HG03095 (cell line): ENCODE measurements around the gene UNK.
"Not testable (repeated sequence)": the region's sequence is repeated elsewhere in the genome, so short reads cannot be mapped to it uniquely, and the experiment has no call there.

ENCODE experiments used
- ATAC-seq: cut with Tn5 transposase; IDR thresholded peaks from one replicate; pipeline ENCODE4 v1.9.1; 2021; ENCODE audit warnings: moderate library complexity; ENCODE audit not compliant: unreplicated experiment

UNK gene

DNA sequence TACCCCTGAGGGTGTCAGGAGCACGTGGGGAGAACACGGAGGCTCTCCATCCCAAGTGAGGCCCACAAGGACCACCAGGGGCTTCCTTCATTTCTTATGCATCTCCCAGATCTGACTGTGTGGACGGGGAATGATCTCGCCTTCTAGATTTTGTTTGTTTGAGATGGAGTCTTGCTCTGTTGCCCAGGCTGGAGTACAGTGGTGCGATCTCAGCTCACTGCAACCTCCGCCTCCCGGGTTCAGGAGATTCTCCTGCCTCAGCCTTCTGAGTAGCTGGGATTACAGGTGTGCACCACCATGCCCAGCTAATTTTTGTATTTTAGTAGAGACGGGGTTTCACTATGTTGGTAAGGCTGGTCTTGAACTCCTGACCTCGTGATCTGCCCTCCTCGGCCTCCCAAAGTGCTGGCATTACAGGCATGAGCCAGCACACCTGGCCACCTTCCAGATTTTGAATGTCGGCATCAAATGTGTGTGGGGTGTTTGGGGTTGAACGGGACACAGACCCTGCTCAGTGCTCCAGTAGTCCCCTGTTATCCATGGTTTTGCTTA lies 84.2 kb downstream of the UNK start:
- not testable (repeated sequence) for ATAC-seq

DNA sequence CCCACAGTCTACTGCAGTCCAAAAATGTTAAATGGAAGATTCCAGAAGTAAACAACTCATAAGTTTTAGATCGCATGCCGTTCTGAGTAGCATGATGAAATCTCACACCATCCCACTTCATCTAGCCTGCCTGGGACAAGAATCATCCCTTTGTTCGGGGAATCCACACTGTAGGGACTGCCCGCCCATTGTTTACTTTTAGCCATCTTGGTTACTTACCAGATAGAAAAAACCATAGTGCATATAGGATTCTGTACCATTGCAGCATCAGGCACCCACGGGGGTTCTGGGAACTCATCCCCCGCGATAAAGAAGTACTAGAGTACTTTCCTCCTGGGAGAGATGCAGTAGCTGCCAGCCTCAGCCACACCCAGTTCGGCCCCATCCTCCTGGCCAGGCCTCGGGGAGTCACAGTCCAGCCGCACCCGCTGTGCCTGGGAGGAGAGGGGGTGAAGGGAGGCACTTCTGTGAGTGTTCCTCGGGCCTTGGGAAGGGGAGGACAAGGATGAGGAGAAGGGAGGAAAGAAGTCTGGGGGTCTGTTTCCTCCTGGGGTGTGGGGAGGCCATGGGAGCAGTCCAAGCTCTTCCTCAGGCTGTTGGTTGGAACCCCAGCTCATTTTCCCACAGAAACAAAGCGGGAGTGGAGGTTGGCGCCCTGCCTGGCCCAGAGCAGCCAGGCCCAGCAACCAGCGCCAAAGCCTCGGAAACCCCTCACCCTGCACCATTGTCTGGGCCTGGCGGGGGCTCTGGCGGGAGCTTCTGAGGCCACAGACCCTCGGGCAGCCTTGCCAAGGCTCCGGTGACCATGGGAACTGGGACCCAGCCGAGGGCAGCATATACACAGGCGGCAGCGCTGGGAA lies 84.9 kb downstream of the UNK start:
- no peak for ATAC-seq

DNA sequence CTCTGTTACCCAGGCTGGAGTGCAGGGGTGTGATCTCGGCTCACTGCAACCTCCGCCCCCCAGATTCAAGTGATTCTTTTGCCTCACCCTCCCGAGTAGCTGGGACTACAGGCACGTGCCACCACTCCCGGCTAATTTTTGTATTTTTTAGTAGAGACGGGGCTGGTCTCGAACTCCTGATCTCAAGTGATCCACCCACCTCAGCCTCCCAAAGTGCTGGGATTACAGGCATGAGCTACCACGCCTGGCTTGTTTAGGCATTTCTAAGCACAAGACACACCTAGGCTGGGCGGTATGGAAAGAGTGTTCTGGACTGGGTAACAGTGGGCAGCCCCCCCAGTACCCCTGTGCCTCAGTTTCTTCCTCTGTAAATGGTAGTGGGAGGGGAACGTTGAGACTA lies 85.6 kb downstream of the UNK start:
- not testable (repeated sequence) for ATAC-seq

DNA sequence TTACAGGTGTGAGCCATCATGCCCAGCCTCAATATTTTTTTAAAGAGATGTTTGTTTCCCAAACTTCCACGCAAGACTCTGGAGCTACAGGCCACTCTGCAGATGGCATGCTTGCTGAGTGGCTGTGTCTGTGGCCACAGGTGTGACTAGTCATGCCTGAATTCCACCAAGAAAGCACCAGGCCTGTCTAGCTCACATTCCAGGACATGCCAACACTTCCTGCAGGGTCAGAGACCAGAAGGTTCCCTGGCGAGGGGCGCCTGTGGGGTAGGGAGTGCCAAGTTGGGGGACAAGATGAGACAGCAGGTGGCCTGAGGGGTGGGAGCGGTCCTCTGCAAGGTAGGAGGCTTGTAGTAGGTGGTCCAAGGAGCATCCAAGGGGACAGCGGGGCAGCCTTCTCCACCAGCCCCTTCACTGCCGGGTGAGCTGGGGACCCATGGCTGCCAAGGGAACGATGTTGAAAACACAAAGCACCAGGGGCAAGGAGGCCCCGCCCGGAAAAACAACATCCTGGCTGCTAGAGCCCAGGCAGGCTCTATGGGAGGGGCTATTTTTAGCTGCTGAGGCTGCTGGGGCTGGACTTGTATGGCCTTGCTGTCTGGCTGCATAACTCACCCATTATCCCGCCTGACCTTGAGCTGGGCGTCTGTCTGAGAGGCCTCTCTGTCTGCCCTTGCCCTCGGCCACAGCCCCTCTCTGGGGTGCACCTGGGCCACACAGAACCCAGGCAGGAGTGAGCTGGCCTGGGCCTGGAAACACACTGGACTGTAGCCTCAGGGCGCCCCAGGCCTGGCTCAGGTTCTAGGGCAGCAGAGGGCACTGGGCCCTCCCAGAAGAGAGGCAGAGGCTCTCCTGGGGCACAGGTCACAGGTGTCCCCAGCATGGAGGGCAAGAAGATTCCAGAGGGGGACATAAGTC lies 88.1 kb downstream of the UNK start:
- ATAC-seq, result no peak

DNA sequence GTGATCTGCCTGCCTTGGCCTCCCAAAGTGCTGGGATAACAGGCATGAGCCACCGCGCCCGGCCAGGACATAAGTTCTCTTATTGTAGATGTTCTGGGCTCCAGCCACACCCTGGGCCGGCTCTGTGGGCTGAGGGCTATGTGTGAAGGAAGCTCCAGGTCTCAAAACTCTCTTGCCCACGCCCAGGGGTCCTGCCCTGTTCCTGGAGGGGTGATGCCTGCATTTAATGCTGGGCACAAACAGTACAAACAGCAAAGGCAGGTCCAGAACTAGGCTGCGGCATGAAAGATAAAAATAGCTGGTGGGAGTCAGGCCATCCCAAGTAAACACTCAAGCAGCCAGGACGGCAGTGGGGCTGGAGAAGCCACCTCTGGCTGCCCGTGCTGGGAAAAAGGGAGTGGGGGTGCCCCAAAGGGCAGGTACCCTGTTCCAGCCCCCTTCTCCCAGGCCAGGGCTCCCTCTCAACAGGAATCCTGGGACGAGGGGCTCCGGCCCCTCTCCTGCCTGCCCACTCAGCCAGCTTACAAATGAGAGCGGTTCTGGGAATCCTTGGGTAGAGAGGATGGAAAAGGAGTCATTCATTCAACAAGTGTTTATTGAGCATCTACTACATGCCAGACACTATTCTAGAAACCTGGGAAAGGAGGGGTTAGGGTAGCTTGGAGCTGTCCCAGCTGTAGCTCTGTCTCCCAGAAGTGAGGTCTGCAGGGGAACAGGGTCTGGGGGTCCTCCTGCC lies 89.1 kb downstream of the UNK start:
- ATAC-seq, result no peak

DNA sequence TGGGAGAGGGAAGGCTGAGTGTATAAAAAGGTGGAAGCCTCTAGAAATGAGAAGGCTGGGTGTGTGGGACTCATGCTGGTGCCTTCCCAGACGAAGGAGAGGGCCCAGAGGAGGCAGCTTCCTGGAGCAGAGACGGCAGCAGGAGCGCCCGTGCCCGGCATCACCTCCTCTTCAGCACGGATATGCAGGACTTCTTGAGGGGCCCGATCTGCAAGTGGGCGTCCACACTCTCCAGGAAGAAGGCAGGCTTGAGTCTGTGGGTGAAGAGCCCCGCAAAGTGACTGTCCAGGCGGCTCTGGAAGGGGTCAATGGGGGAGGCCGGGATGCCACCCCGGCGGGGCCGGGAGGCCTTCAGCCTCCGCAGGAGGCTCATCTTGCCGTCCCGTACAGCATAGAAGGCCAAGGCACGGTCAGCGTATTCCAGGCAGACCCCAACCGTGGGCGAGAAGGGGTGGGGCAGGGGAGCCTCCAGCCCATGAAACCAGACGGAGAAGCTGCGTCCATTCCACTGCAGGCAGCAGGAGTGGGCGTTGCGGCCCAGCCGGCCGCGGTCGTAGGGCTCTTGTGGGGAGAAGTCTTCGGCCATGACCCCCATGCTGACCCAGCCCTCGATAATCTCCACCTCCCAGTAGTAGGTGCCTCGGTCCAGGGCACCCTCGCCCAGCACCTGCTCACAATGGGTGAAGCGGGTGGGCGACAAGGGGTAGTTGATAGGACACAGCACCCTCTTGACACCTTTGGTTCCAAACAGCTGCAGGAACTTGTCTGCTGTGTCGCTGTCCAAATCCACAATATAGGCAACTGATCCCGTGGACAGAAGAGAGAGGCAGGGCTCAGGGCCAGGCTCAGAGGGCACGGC lies 89.9 kb downstream of the UNK start:
- no peak for ATAC-seq
